Neural cell (in vitro differentiated cells): ENCODE measurements around the gene AKR7A3. TPM values are rescaled to one million over a fixed set of nuclear protein-coding genes. Genes with fewer than 3 reads are reported as not detected.

ENCODE experiments used
- H2AFZ ChIP-seq: fragments of 200-600, 300-800 bp; sonication (generic), shearing (Covaris generic); 2 replicates; pipeline ENCODE4 v1.6.0; 2014; ENCODE audit warnings: low read depth, mild to moderate bottlenecking, antibody characterized with exemption, low read length, moderate library complexity
- H3F3A ChIP-seq: fragments of 200-600 bp; shearing (Covaris generic); 2 replicates; pipeline ENCODE4 v1.6.1; 2016; ENCODE audit warnings: mild to moderate bottlenecking, moderate library complexity, mixed read lengths, antibody characterized with exemption, low read length; ENCODE audit not compliant: insufficient read depth, poor library complexity, severe bottlenecking
- H3K27ac ChIP-seq: fragments of 200-600, 300-800 bp; sonication (generic), shearing (Covaris generic); 2 replicates; pipeline ENCODE4 v1.5.1; 2014; ENCODE audit warnings: mild to moderate bottlenecking, low read length, moderate library complexity
- H3K27me3 ChIP-seq: fragments of 300-800, 200-600 bp; sonication (generic), shearing (Covaris generic); 2 replicates; pipeline ENCODE4 v1.6.0; 2014; ENCODE audit warnings: mild to moderate bottlenecking, low read depth, low read length, moderate library complexity; ENCODE audit not compliant: insufficient read depth
- H3K36me3 ChIP-seq: fragments of 300-800, 200-600 bp; sonication (generic), shearing (Covaris generic); 2 replicates; pipeline ENCODE4 v1.5.1; 2014; ENCODE audit warnings: mild to moderate bottlenecking, antibody characterized with exemption, low read length, moderate library complexity; ENCODE audit not compliant: insufficient read depth
- H3K4me2 ChIP-seq: fragments of 300-800, 200-600 bp; sonication (generic), shearing (Covaris generic); 2 replicates; pipeline ENCODE4 v1.6.0; 2014; ENCODE audit warnings: mild to moderate bottlenecking, low read length
- H3K4me3 ChIP-seq: fragments of 300-800, 200-600 bp; sonication (generic), shearing (Covaris generic); 2 replicates; pipeline ENCODE4 v1.5.1; 2014; ENCODE audit warnings: mild to moderate bottlenecking, low read length, moderate library complexity
- H3K79me2 ChIP-seq: fragments of 200-600 bp; shearing (Covaris generic); replicated peaks from 2 replicates; pipeline ENCODE4 v1.6.0; 2014; ENCODE audit warnings: mild to moderate bottlenecking, low read length, moderate library complexity; ENCODE audit not compliant: insufficient read depth
- H3K9ac ChIP-seq: fragments of 300-800, 200-600 bp; sonication (generic), shearing (Covaris generic); 2 replicates; pipeline ENCODE4 v1.6.1; 2016; ENCODE audit warnings: mild to moderate bottlenecking, low read length, mixed read lengths
- H3K9me2 ChIP-seq: fragments of 200-600 bp; shearing (Covaris generic); 2 replicates; pipeline ENCODE4 v1.6.1; 2016; ENCODE audit warnings: mild to moderate bottlenecking, low read length, mixed read lengths; ENCODE audit not compliant: insufficient read depth
- H3K9me3 ChIP-seq: fragments of 200-600, 300-800 bp; sonication (generic), shearing (Covaris generic); 2 replicates; pipeline ENCODE4 v1.6.1; 2016; ENCODE audit warnings: mild to moderate bottlenecking, mixed run types, low read length, moderate library complexity, mixed read lengths
- H4K20me1 ChIP-seq: fragments of 200-600 bp; shearing (Covaris generic); 2 replicates; pipeline ENCODE4 v1.6.1; 2016; ENCODE audit warnings: mild to moderate bottlenecking, mixed run types; ENCODE audit not compliant: insufficient read depth
- EP300 ChIP-seq: fragments of 450-650 bp; conservative IDR thresholded peaks from 2 replicates; pipeline ENCODE4 v1.6.1; 2014; ENCODE audit warnings: antibody characterized with exemption, mild to moderate bottlenecking, moderate library complexity; ENCODE audit not compliant: poor library complexity, severe bottlenecking
- EZH2 ChIP-seq: fragments of 200-600, 300-800 bp; shearing (Covaris generic), sonication (generic); IDR thresholded peaks from 2 replicates; pipeline ENCODE4 v1.6.1; 2014; ENCODE audit warnings: antibody characterized with exemption, low read length, borderline replicate concordance, mild to moderate bottlenecking; ENCODE audit not compliant: insufficient read depth, poor library complexity, severe bottlenecking
- MXI1 ChIP-seq: fragments of 450-650 bp; conservative IDR thresholded peaks from 2 replicates; pipeline ENCODE4 v1.6.1; 2014; ENCODE audit warnings: antibody characterized with exemption, mild to moderate bottlenecking; ENCODE audit not compliant: poor library complexity, severe bottlenecking
- POLR2AphosphoS5 ChIP-seq: IDR thresholded peaks from 2 replicates; pipeline ENCODE4 v1.6.1; 2012
- RAD21 ChIP-seq: fragments of 450-650 bp; conservative IDR thresholded peaks from 2 replicates; pipeline ENCODE4 v1.6.1; 2014; ENCODE audit warnings: antibody characterized with exemption, mild to moderate bottlenecking, moderate library complexity
- SMC3 ChIP-seq: fragments of 450-650 bp; conservative IDR thresholded peaks from 2 replicates; pipeline ENCODE4 v1.6.1; 2014; ENCODE audit warnings: antibody characterized with exemption, mild to moderate bottlenecking, moderate library complexity; ENCODE audit not compliant: poor library complexity
- TAF1 ChIP-seq: IDR thresholded peaks from 2 replicates; pipeline ENCODE4 v1.6.1; 2012; ENCODE audit warnings: low read depth
- polyA plus RNA-seq: library from polyadenylated mRNA; depleted of rRNA; stranded (reverse); fragments of >200 nt; gene quantifications from 2 replicates; pipeline ENCODE4 v1.2.3, GENCODE V29; 2014
- TF ChIP-seq, protein P1 (sequence below): IDR thresholded peaks from 2 replicates; pipeline ENCODE4 v1.6.1; 2012; ENCODE audit warnings: borderline replicate concordance
- TF ChIP-seq, protein P2 (sequence below): fragments of 450-650 bp; IDR thresholded peaks from 2 replicates; pipeline ENCODE4 v1.5.1; 2014; ENCODE audit warnings: antibody characterized with exemption, mild to moderate bottlenecking, moderate library complexity; ENCODE audit not compliant: poor library complexity, severe bottlenecking

The AKR7A3 gene
- polyA plus RNA-seq, 1 donor from 2014 or later = 2.9 TPM

DNA sequence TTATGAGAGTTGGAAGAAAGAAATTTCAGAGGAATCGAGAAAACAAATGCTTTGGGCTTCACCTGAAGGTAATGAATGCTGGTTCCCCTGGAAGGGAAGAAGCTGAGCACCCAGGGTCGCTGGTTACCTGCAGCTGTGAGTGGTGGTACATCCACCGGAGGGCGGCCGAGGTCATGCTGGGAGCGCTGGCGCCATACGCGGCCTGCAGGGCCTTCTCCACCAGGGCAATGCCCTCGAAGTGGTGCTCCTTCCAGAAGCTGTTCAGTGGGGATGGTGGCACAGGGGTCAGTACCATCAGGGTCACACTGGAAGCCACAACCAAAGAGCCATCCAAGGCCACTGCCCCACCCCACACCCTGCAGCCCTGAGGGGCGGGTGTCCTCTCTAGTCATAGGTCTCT lies 20.1 kb downstream of the AKR7A3 start:
- no peaks in the 10 kb centered on the region for H3K9me2 ChIP-seq
- H3K27ac ChIP-seq = no peak overlapping the region
- no peak overlapping the region for H3K9ac ChIP-seq
- H3K79me2 ChIP-seq = no peaks in the 10 kb centered on the region
- H2AFZ ChIP-seq = no peak overlapping the region
- H4K20me1 ChIP-seq = no peaks in the 10 kb centered on the region
- H3F3A ChIP-seq = no peaks in the 10 kb centered on the region
- no peak for TF ChIP-seq SMC3
- TF ChIP-seq RAD21 = no peak
- TF ChIP-seq EZH2 = no peak
- TF ChIP-seq MXI1 = no peak
- H3K4me2 ChIP-seq = no peak overlapping the region
- H3K27me3 ChIP-seq = no peaks in the 10 kb centered on the region
- H3K4me3 ChIP-seq = no peak overlapping the region
- H3K9me3 ChIP-seq = no peaks in the 10 kb centered on the region
- no peaks in the 10 kb centered on the region for H3K36me3 ChIP-seq

- Histone ChIP-seq H3K4me2 (no peak overlapping the region), H3K79me2 (no peaks in the 10 kb centered on the region), H3K9ac (no peak overlapping the region), H3K27ac (no peak overlapping the region), H3F3A (no peaks in the 10 kb centered on the region), H4K20me1 (no peaks in the 10 kb centered on the region), H3K27me3 (no peaks in the 10 kb centered on the region), H3K9me3 (no peaks in the 10 kb centered on the region), H3K36me3 (no peaks in the 10 kb centered on the region), H3K9me2 (no peaks in the 10 kb centered on the region), H2AFZ (no peak overlapping the region), H3K4me3 (no peak overlapping the region)
- no peak for TF ChIP-seq MXI1
Measured at GRCh38 chr1:19262744-19263143, 25.8 kb downstream of the AKR7A3 start.

- H3K4me3 ChIP-seq = no peak overlapping the region
- no peaks in the 10 kb centered on the region for H3K36me3 ChIP-seq
- H3K27ac ChIP-seq = no peak overlapping the region
- H3K4me2 ChIP-seq = no peak overlapping the region
- H3K9me2 ChIP-seq = no peaks in the 10 kb centered on the region
- no peak for TF ChIP-seq EZH2
- no peak for TF ChIP-seq POLR2AphosphoS5
- TF ChIP-seq TAF1 = no peak
- TF ChIP-seq SMC3 = no peak
- TF ChIP-seq MXI1 = no peak
- TF ChIP-seq EP300 = no peak
- TF ChIP-seq, protein P1, sequence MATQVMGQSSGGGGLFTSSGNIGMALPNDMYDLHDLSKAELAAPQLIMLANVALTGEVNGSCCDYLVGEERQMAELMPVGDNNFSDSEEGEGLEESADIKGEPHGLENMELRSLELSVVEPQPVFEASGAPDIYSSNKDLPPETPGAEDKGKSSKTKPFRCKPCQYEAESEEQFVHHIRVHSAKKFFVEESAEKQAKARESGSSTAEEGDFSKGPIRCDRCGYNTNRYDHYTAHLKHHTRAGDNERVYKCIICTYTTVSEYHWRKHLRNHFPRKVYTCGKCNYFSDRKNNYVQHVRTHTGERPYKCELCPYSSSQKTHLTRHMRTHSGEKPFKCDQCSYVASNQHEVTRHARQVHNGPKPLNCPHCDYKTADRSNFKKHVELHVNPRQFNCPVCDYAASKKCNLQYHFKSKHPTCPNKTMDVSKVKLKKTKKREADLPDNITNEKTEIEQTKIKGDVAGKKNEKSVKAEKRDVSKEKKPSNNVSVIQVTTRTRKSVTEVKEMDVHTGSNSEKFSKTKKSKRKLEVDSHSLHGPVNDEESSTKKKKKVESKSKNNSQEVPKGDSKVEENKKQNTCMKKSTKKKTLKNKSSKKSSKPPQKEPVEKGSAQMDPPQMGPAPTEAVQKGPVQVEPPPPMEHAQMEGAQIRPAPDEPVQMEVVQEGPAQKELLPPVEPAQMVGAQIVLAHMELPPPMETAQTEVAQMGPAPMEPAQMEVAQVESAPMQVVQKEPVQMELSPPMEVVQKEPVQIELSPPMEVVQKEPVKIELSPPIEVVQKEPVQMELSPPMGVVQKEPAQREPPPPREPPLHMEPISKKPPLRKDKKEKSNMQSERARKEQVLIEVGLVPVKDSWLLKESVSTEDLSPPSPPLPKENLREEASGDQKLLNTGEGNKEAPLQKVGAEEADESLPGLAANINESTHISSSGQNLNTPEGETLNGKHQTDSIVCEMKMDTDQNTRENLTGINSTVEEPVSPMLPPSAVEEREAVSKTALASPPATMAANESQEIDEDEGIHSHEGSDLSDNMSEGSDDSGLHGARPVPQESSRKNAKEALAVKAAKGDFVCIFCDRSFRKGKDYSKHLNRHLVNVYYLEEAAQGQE = no peak
- TF ChIP-seq, protein P2, sequence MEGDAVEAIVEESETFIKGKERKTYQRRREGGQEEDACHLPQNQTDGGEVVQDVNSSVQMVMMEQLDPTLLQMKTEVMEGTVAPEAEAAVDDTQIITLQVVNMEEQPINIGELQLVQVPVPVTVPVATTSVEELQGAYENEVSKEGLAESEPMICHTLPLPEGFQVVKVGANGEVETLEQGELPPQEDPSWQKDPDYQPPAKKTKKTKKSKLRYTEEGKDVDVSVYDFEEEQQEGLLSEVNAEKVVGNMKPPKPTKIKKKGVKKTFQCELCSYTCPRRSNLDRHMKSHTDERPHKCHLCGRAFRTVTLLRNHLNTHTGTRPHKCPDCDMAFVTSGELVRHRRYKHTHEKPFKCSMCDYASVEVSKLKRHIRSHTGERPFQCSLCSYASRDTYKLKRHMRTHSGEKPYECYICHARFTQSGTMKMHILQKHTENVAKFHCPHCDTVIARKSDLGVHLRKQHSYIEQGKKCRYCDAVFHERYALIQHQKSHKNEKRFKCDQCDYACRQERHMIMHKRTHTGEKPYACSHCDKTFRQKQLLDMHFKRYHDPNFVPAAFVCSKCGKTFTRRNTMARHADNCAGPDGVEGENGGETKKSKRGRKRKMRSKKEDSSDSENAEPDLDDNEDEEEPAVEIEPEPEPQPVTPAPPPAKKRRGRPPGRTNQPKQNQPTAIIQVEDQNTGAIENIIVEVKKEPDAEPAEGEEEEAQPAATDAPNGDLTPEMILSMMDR = no peak
- TF ChIP-seq RAD21 = no peak
- no peak overlapping the region for H3K9ac ChIP-seq
- H2AFZ ChIP-seq = no peak overlapping the region
- no peaks in the 10 kb centered on the region for H3K9me3 ChIP-seq
- no peaks in the 10 kb centered on the region for H3K79me2 ChIP-seq
- no peaks in the 10 kb centered on the region for H3K27me3 ChIP-seq
- H4K20me1 ChIP-seq = no peaks in the 10 kb centered on the region
- H3F3A ChIP-seq = no peaks in the 10 kb centered on the region
Measured at GRCh38 chr1:19262047-19262446, 26.5 kb downstream of the AKR7A3 start.
